Activated T-cell treated with anti-CD3 and anti-CD28 coated beads, Interleukin-2, amount 50 U/mL, for 48 hours (primary cell): ENCODE data around the gene TOR1B.
A peak's percentile ranks its signal among the peaks of the same experiment; 100 is the strongest.
"Not testable (repeated sequence)": the region's sequence is repeated elsewhere in the genome, so short reads cannot be mapped to it uniquely, and the experiment has no call there.

Experiments
- DNase-seq, 2 experiments: peaks; one replicate each; pipeline ENCODE4 v3.0.0-alpha.2; 2020

Gene TOR1B, protein sequence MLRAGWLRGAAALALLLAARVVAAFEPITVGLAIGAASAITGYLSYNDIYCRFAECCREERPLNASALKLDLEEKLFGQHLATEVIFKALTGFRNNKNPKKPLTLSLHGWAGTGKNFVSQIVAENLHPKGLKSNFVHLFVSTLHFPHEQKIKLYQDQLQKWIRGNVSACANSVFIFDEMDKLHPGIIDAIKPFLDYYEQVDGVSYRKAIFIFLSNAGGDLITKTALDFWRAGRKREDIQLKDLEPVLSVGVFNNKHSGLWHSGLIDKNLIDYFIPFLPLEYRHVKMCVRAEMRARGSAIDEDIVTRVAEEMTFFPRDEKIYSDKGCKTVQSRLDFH

DNA sequence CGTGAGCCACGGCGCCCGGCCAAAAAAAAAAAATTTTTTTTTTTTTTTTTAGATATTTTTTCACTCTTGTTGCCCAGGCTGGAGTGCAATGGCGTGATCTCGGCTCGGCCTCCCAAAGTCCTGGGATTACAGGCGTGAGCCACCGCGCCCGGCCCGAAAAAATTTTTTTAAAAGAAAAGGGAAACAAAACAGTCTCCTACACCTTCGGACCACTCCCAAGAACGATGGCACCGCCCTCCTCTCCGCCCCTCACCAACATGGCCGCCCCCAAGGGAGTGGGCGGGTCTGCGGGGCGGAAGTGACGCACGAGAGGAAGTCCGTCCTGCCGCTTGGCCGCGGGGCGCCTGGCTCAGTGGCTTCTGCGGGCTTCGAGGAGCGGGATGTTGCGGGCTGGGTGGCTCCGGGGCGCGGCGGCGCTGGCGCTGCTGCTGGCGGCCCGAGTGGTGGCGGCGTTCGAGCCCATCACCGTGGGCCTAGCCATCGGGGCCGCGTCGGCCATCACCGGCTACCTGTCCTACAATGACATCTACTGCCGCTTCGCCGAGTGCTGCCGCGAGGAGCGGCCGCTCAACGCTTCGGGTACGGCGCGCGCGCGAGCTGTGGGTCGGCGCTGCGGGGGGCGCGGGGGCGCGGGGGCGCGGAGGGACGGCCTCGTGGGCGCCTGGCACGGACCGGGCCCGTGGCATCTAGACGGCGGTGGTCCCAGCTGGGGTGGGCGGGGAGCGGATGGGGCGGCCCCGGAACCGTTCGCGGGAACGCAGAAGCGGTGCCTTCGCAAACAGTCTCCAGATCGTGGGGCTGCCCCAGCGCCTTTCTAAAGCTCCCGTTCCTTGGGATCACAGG, at the start of gene TOR1B:
Gene TOR1B, plus strand, starts transcription at position 352 of the 843 bp plus-strand sequence. Its CDS starts 29 bp downstream, at position 381.
- peak; percentile 97 to 98 for DNase-seq

- DNase-seq: no peak
Observed at GRCh38 chr9:129755151-129755550, 47.8 kb upstream of the TOR1B start.

GRCh38 chr9:129756191-129756590, 46.8 kb upstream of the TOR1B start:
- no peak for DNase-seq

DNA sequence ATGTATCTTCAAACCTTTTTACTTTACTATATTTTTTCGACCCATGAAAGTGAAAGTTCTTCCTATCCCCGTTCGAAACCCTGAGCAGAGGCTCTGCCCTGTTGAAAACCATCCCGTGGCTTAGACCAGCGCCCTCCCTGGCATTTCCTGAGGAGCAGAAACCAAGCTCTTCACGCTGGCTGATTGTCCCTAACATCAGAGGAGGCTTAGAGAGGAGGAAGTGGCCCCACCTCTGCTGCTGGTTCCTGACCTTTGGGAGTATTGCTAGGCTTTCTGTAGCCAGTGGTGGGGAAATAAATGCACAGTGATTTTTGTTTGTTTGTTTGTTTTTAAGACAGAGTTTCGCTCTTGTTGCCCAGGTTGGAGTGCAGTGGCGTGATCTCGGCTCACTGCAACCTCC, 45.9 kb upstream of the TOR1B start:
- no peak for DNase-seq

- no peak for DNase-seq
Observed at GRCh38 chr9:129759319-129759718, 43.7 kb upstream of the TOR1B start.

DNA sequence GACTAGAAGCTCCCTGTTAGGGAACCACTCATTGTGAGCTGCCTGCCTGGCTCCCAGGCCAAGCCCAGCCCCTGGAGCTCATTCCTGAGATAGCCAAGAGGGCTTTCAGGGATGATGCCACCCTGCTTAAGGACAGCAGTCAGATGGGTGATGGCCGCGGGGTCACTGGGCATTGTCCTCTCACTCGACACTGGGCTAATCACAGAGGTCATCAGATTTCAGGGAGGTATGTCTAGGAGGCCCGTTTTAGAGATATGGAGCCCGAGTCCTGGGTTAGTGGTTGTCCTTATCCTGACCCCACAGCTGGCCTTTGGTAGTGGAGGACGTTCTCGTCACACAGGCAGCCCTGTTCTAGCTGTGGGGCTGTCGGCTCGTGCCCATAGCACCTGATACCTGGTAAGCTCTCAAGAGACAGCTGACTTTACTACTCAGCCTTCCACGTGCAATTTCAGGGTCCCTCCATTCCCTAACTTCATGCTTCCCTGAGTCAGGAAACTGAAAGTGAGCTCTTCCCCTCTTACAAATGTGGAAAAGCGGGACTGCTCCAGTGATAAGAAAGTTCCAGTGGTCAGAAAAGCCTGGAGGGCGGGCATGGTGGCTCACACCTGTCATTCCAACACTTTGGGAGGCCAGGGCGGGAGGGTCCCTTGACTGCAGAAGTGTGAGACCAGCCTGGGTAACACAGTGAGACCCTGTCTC, 43.0 kb upstream of the TOR1B start:
- no peak for DNase-seq

- DNase-seq: not testable (repeated sequence)
Observed at GRCh38 chr9:129760784-129761183, 42.2 kb upstream of the TOR1B start.

DNA sequence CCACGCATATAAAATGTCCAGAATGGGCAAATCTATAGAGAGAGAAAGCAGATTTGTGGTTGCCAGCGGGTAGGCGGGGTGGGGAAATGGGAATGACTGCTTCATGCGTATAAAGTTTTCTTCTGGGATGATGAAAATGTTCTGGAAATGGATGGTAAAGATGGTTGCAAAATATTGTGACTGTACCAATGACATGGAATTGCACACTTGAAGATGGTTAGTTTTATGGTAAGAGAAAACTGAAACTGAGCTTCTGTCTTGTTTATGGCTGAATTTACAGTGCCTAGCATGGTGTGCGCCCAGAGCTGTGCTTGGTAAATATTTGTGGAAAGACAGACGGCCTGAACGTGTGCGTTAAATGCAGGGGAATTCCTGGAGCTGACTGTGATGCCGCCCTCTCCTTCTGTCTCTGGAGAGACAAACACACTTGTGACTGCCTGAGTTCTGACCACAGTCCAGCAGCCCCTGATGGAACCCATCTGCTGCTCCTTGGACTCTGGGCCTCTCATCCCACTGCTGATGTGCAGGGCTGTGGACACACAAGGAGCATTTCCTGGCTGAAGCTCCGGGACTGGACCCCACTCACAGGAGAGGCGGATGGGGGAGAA, 41.6 kb upstream of the TOR1B start:
- DNase-seq: no peak

DNA sequence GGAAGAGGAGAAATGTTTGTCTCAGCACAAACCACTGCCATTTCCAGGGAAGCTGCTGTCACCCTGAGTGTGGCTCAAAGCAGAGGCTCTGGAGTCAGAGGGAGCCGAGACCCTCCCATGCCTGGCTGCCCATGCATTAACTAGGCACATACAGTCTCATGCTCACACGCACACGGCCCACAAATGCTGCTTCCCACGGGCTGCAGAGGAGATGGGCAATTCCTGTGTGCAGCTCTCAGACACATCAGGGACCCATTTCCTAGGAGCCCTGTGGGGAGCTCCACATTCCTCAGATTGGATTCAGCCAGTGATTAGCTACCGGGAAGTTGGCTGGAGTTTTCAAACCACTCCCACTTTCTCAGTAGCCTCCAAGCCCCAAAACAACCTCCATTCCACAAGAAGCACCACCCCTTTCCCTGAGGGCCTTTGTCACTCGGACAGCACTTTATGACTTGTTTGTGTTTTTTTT, 41.0 kb upstream of the TOR1B start:
- no peak for DNase-seq

- not testable (repeated sequence) for DNase-seq
Observed at GRCh38 chr9:129762370-129762984, 40.5 kb upstream of the TOR1B start.

GRCh38 chr9:129762985-129763926, 39.7 kb upstream of the TOR1B start:
- DNase-seq: no peak

GRCh38 chr9:129765764-129766317, 37.1 kb upstream of the TOR1B start:
- DNase-seq: no peak

GRCh38 chr9:129768486-129768885, 34.5 kb upstream of the TOR1B start:
- no peak for DNase-seq

DNA sequence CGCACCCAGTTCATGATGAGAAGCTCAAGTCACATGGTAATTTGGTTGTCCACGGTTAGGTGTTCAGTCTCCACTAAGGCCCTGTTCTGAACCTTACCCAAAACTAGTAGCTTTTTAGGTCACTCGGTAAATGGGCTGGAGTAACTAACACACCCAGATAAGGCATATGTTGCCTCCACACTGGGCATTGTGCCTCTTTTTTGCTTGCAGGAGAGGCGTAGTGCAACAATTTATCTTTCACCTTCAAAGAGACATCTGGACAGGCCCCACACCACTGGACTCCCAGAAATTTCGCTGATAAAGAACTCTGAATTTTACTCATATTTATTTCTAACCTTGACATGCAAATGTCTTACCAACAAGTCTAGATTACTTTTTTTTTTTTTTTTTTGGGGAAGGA, 33.3 kb upstream of the TOR1B start:
- no peak for DNase-seq

GRCh38 chr9:129770741-129771140, 32.2 kb upstream of the TOR1B start:
- no peak for DNase-seq

- DNase-seq: no peak
Observed at GRCh38 chr9:129773262-129774048, 29.5 kb upstream of the TOR1B start.

GRCh38 chr9:129774791-129775447, 28.1 kb upstream of the TOR1B start:
- no peak for DNase-seq

DNA sequence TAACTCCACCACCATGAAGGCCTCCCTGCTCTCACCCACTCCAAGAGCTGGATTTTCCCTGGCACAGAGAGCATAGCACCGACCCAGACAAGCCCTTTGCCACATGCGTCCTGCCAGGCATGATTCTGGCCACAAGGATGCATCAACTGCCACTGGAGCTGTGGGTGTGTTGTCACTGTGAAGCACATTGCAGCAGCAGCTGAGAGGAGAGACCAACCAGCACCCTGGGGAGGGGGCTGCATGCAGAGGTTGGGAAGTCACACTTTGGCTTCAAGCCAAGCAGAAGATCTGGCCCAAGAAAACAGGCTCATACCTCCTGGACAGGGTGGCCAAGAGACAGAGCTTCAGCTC, 27.6 kb upstream of the TOR1B start:
- DNase-seq: no peak

DNA sequence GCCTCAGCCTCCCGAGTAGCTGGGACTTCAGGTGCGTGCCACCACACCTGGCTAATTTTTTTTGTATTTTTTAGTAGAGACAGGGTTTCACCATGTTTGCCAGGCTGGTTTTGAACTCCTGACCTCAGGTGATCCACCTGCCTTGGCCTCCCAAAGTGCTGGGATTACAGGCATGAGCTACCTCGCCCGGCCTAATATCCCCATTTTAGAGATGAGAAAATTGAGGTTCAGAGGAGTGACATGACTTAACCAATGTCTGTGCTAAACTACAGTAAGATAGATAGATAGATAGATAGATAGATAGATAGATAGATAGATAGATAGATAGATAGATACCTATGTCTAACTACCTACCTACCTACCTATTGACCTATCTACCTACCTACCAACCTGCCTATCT, 26.9 kb upstream of the TOR1B start:
- not testable (repeated sequence) for DNase-seq

DNA sequence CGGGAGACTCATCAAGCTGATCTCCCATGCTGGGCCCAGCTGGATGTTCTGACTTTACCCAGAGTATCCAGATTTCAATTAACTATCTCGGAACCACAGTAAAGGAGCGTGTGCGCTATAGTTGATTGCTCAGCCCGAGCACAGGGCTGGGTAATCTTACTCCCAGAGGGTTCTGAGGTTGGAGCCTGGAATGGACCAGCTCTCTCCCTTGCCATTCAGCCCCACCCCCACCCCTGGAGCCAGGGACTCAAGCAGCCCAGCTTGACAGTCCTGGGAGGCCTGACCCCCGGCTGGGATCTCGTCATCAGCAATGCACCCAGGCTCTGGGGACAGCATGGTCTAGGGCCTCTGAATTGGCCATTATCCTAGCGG, 26.4 kb upstream of the TOR1B start:
- no peak for DNase-seq
